KG1 (cell line): ENCODE results near the gene NCOA6.
"Not testable (repeated sequence)": the region's sequence is repeated elsewhere in the genome, so short reads cannot be mapped to it uniquely, and the experiment has no call there.

Experiments used
- DNase-seq: peaks from one replicate; lab custom pipeline; 2025; lab: John Stamatoyannopoulos, UW

Gene NCOA6

DNA sequence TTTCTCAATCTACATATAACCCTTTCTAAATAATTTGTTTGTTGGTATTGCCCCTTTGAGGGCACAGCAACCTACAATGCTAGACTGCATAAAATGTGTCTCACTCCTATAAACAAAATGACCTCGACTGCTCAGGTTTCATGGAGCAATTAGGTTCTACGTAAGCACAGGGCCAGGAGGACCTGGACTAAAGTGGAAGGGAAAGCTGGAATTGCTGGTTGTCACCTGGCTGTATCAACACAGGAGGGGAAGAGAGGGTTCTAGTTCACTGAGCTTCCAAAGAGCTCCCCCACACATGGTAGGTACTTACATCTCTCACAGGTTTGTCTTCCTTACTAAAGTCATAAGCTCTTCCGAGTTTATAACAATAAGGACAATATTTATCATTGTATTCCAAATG, 51.0 kb downstream of the NCOA6 start:
- DNase-seq: no peak

GRCh38 chr20:34773726-34774125, 51.7 kb downstream of the NCOA6 start:
- DNase-seq: no peak

DNA sequence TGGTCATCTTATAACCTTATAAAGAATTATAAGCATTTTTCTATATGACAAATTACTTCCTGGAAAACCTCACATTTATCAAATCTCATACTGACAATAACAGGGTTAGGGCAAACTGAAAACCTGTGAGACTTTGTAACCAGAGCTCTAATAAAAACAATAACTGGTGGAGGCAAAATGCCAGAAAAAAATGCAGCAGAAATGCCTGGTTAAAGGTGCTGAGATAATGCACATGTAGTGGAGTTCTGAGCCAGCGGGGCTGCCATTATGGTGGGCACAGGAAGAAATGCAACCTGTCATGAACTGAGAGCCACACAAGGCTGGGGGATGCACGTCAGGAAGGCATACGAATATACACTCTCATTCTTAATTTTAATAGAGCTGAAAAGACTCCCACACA, 53.0 kb downstream of the NCOA6 start:
- no peak for DNase-seq

DNA sequence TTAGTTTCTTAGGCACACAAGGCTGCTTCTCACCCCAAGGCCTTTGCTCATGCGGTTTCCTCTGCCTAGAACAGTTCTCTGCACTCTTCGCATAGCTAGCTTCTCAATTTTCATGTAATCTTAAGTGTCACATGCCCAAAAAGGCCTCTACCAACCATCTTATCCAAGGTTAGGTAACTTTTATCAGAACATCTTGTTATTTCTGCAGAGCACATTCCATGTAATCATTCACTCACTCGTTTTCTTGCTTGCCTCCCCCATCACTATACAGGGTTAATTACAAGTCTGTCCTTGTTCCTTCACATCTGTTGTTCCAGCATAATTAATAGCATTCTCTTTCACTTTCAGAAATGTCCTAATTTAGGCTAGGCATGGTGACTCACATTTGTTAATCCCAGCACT, 53.8 kb downstream of the NCOA6 start:
- no peak for DNase-seq

- no peak for DNase-seq
Observed at GRCh38 chr20:34768096-34768495, 57.4 kb downstream of the NCOA6 start.

DNA sequence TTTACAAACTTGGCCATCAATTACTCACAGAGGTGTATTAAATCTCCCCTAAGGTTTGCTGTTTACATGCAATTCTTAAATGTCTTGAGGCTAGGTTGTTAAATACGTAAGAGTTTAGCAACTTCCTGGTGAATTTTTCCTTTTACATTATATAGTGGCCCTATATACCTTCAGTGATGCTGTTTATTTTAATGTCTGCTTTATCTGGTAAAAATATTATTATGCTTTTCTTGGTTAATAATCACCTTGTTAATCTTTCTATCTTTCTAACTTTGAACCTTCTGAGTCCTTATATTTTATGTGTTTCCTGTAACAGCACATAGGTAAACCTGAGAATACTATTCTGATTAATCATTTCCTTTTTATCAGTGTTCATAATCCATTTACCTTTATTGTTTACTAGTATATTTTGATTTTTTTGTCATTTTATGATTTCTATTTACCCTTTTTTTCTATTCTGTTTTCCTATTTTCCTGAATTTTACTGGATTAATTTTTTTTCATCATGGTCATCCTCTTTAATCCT, 63.4 kb downstream of the NCOA6 start:
- no peak for DNase-seq

- DNase-seq: no peak
Observed at GRCh38 chr20:34755367-34755766, 70.1 kb downstream of the NCOA6 start.

- DNase-seq: no peak
Observed at GRCh38 chr20:34754611-34755010, 70.8 kb downstream of the NCOA6 start.

DNA sequence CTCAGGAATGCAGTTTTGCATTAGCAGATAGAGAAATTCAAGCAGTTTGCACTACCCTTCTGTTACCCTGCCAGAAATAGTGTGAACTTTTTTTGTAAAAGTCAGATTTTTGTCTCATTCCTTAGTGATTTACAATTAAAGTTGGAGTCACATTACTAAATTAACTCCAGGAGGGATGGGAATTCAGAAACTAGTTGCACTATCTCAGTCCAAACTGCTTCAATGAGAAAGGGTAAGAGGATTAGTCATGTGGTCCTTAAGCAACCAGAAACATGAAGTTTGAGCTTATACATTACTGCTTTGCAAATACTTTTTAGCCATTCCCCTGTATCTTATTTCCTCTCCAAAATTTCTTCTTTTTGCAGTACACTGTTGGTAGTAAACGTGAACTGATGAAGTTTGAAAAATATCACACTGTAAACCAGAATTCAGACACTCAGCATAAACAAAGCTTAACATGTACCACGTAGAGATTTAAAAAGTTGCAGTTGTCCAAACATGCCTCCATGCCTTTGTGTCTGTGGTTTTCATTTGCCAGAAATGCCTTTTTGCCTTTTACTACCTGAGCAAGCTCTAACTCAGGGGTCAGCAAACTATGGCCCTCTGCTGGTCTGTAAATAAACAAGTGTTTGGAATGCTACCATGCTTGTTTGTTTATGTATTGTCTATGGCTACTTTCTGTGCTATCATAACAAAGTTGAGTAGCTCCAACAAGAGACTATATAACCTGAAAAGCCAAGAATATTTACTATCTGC, 71.6 kb downstream of the NCOA6 start:
- no peak for DNase-seq

DNA sequence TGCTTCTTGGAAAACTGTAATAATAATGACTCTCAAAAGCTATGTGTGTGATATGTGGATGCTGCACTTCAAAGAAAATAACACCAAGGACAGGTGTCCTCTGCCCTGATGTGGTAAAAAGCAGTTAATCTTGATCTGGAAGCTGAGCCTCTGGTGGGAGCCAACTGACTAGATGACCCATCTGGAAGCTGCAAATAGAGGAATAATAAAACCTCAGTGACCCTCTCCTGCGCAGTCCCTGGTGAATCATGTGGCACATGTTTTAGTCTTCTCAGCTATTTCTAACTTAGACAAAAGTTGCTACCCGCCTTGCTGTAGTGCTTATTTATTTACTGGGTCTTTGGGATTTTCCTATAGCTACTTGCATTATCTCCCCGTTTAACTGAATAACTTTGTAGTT, 74.0 kb downstream of the NCOA6 start:
- DNase-seq: no peak

DNA sequence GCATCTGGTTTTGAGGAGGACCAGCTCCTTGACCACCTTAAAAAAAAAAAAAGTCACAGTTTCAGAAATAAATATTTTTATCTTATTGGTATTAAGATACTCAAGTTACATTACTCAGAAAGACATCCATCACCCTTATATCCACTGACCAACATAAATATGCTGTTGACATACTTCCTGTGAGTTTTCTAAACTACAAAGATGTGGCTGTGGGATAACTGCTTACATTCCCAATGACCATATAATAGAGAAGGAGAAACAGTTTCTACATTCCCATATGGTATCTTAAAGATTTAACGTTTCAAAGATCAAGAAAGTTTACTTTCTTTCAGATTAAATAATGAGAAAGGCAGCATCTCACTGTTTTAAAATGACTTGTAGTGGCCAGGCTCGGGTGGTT, 75.0 kb downstream of the NCOA6 start:
- no peak for DNase-seq

DNA sequence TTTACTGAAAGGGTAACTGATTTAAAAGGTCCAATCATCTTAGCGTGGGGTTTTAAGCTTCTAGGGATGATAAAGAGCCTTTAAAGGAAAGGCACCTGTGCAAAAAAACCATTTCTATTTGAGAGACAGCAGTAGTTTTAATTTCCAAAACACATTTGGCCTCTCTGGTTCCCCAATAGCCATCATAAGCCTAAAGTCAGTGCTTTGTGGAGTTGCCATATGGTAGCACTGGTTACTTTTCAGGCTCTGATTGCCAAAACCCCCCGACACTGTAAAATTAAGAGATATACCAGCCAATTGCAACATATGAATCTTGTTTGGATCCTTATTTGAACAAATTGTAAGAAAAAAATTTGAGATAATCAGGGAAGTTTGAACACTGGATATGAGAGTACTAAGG, 76.7 kb downstream of the NCOA6 start:
- no peak for DNase-seq

DNA sequence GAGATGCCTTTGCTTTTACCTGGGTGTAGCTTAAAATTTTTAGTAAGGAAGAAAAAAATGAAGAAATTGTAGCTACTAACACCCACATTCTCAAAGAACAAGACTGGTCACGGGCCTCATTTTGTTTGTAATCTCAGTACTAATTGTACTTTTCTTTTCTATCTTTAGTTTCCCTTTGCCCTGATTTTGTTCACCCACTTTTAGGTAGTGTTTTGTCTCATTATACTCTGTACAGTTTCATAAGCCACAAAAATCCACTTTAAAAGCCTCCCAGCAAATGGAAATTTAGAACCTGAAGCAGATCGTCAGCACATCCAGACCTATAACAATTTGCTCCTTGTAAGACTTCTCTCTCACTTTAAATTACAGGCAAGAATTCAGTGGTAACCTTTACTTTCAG, 78.0 kb downstream of the NCOA6 start:
- DNase-seq: no peak

DNA sequence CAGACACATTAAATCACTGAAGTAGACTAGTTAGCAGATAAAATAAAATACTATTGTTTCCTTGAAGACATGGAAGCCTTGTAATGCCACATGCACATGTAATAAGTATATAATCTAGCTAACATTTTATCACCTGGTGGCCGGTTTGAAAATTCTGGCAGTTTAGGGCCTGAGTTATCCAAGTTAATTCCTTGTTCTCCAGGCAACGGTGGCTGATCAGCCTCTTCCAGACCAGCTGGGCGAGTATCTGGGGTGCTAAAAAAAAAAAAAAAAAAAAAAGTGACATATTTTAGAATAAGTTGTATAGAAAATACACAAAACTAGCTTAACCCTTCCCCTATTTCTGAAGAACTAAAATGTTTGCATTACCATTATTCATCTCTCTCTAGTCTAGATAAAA, 78.8 kb downstream of the NCOA6 start:
- no peak for DNase-seq

GRCh38 chr20:34744847-34745246, 80.6 kb downstream of the NCOA6 start:
- no peak for DNase-seq

GRCh38 chr20:34744340-34744739, 81.1 kb downstream of the NCOA6 start:
- no peak for DNase-seq

DNA sequence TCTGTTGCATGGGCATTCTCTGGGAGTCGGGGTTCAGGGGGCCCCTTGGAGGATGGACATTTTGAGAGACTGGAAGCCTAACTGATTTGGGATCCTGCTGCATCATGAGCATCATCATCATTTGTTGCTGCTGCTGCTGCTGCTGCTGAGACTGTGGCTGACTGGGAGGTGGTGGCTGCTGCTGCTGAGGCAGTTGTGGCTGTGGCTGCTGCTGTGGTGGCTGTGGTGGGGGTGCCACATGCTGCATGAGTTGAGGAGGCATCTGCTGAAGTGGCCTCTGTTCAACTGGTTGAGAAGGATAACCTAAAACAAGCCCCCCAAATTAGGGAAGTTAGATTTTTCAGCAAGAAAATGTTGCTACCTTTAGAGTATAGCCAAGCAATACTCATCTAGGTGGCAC, 82.4 kb downstream of the NCOA6 start:
- DNase-seq: no peak

DNA sequence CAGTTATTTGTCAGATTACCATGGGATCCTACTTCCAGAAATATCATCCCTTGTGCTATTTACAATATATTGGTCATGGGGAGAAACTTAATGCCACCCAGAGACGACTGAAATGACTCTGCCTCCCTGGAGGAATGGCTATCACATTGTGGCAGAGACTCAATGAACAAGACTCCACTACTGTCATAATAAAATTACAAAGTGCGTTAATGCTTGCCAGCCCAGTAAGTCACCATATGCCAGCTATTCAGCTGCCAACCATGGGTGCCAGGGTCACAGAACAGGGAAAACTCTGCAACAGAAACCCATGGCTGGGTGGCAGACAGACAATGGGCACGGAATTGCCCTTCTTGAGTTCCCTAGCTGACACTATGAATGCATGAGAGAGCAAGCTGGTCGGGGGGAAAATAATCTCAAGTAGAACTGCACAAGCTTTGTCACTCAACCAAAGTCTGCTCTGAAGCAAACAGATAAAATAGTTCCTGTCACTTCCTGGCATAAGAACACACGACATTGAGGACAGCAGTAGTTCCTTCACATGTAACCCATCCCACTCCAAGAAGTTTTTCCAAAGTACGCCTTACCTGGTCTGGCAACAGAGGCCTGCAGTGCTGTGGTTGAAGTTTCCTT, 89.2 kb downstream of the NCOA6 start:
- no peak for DNase-seq

DNA sequence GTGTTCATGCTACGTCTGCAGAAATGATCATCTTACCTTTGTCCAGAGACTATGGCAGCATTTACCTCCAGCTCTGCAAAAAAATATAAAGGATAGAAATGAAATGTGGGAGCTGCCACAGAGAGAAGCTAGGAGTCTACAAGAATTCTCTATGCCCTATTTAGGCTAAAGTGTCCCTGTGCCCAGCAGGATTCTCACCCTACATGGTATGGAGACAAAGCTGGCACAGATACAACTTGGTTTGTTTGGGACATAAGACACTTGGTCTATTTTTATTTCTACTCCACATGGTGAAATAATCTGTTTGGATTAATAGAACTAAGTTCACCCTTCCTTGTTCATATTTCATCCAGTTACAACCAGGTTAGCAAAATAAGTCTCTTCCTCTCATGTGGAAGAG, 92.9 kb downstream of the NCOA6 start:
- DNase-seq: no peak

GRCh38 chr20:34729416-34729815, 96.0 kb downstream of the NCOA6 start:
- no peak for DNase-seq

DNA sequence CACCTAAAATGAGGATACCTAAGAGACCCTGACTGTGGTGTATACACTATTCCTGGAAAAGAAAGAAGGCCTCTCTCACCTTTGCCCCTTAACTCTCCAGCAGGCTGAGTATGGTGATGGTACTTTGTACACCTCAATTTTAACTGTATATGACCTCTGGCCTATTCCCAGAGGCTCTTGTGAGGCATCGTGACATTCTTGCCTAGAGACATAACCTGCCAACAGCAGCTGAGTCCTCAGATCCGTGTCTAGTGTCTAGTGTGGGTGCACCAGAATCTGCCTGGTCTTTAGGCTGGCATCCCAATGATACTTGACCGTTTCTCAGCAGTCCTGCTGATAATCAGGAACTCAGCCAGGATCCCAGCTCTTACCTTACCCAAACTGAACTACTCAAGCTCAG, 101.3 kb downstream of the NCOA6 start:
- no peak for DNase-seq

DNA sequence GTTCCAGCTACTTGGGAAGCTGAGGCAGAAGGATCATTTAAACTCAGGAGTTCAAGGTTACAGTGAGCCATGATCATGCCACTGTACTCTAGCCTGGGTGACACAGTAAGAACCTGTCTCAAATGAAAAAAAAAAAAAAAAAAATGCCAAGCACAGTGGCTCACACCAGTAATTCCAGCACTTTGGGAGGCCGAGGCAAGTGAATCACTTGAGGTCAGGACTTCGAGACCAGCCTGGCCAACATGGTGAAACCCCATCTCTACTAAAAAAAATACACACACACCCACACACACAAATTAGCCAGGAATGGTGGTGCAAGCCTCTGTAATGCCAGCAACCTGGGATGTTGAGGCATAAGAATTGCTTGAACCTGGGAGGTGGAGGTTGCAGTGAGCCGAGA, 102.9 kb downstream of the NCOA6 start:
- not testable (repeated sequence) for DNase-seq

DNA sequence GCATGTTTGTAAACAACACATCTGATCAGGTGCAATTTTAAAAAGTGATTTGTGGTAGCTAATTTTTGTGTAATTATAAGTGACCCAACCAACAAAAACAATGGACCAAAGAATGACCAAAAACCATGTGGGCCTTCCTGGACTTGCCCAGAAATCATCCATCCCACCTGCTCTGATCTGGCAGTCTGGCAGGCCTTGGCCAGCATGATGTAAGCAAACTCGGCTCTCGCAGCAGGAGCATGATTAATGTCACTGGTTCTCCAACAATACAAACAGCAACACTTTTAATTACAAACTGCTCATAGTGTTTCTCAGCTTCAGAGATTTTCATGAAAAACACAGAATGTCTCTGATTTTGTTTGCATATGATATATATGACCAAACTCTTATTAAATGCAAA, 105.2 kb downstream of the NCOA6 start:
- no peak for DNase-seq
